Spleen (tissue), 11 donors: ENCODE results near the gene FBXL17. TPM values are rescaled to one million over a fixed set of nuclear protein-coding genes. Genes with fewer than 3 reads are reported as not detected.

Source experiments
- DNase-seq: peaks from one replicate; pipeline ENCODE4 v3.0.0-alpha.2; 2020
- H3K27ac ChIP-seq, 8 donors: fragments of 200-600 bp; sonication (generic) in 7 of 8; 1 replicate in 4 of 8; 2 replicates in 4 of 8; pipeline versions ENCODE4 v1.5.0 to v1.8.0; 2016 to 2021; ENCODE audit warnings: inconsistent platforms in 4 of 8, mild to moderate bottlenecking in 4 of 8, moderate library complexity in 1 of 8
- H3K27me3 ChIP-seq, 7 donors: fragments of 200-600 bp; sonication (generic) in 6 of 7; replicated peaks in 1 of 7; 1 replicate in 4 of 7; 2 replicates in 3 of 7; pipeline versions ENCODE4 v1.5.0 to v1.8.0; 2016 to 2021; ENCODE audit warnings: inconsistent platforms in 3 of 7, mild to moderate bottlenecking in 1 of 7
- H3K36me3 ChIP-seq, 6 donors: fragments of 200-600 bp; sonication (generic) in 5 of 6; 1 replicate in 4 of 6; 2 replicates in 2 of 6; pipeline versions ENCODE4 v1.5.0 to v1.8.0; 2016 to 2021; ENCODE audit warnings: inconsistent platforms in 2 of 6
- H3K4me1 ChIP-seq, 6 donors: fragments of 200-600 bp; sonication (generic) in 5 of 6; 1 replicate in 3 of 6; 2 replicates in 3 of 6; pipeline versions ENCODE4 v1.5.0 to v1.8.0; 2016 to 2021; ENCODE audit warnings: inconsistent platforms in 3 of 6
- H3K4me3 ChIP-seq, 8 donors: fragments of 200-600 bp; sonication (generic) in 7 of 8; 1 replicate in 4 of 8; 2 replicates in 4 of 8; pipeline versions ENCODE4 v1.5.0 to v1.8.0; 2016 to 2021; ENCODE audit warnings: inconsistent platforms in 4 of 8, mild to moderate bottlenecking in 4 of 8, moderate library complexity in 2 of 8
- H3K9me3 ChIP-seq, 8 donors: fragments of 200-600 bp; sonication (generic) in 7 of 8; 1 replicate in 4 of 8; 2 replicates in 4 of 8; pipeline versions ENCODE4 v1.5.0 to v1.8.0; 2016 to 2021; ENCODE audit warnings: inconsistent platforms in 4 of 8
- POLR2A ChIP-seq, 3 donors: fragments of 450-650 bp; IDR thresholded peaks; one replicate each; pipeline ENCODE4 v1.5.1; 2017; ENCODE audit warnings: antibody characterized with exemption in 3 of 3, mild to moderate bottlenecking in 1 of 3
- POLR2AphosphoS5 ChIP-seq, 3 donors: sonication (generic); formaldehyde crosslinking; IDR thresholded peaks; one replicate each; pipeline ENCODE4 v1.5.1; 2017; ENCODE audit warnings: antibody characterized with exemption in 3 of 3
- WGBS, 5 donors: extraction: QIAGEN DNeasy Blood & Tissue Kit in 3 of 5; methylation state at CpG; one replicate each; pipeline versions ENCODE4 v1.1.5 to v1.1.7; 2013 to 2018; 5-methylcytosine and 5-hydroxymethylcytosine counted together
- intact Hi-C: fragments of 100-400 bp; cut with DNase I; formaldehyde crosslinking; loops from one replicate; pipeline ENCODE4 v1.15.0; 2023; ENCODE audit warnings: low total_unique reads
- polyA plus RNA-seq, 3 donors: library from polyadenylated mRNA; stranded (reverse); fragments of 200-250 nt; gene quantifications; one replicate each; pipeline ENCODE4 v1.2.1, GENCODE V29; 2013
- total RNA-seq, 7 donors: library from RNA; depleted of rRNA in 3 of 7; stranded (reverse); fragments of >200 nt in 3 of 7; fragmentation: NEBNext Ultra II Directional in 4 of 7; extraction: Animal tissue kit (Norgen Biotek cat#: 25700) in 4 of 7; gene quantifications; one replicate each; pipeline versions ENCODE4 v1.1.0 to v1.2.1, GENCODE V29; 2016 to 2021
- TF ChIP-seq, protein P1 (sequence below), 11 experiments: fragments of 200-600 bp in 7 of 11; fragments of 450-650 bp in 4 of 11; sonication (generic) in 4 of 11; IDR thresholded peaks in 8 of 11; conservative IDR thresholded peaks in 3 of 11; 1 replicate in 7 of 11; 2 replicates in 4 of 11; pipeline versions ENCODE4 v1.4.0 to v1.8.0; 2016 to 2021; ENCODE audit warnings: antibody characterized with exemption in 11 of 11, inconsistent platforms in 4 of 11, mild to moderate bottlenecking in 1 of 11
- donor health status: healthy with polysubstance abuse.
- donor health status: DM: no; HTN: no; CAD: no; lungs with moderate emphysema.
- donor health status: DM: no; HTN: no; CAD: no.
- donor health status: Bipolar disorder and iron deficiency.
- donor health status: healthy.
- donor health status: DM: no; HTN: no; CAD: no.
- donor health status: DM: yes; HTN: yes; CAD: no.

FBXL17 gene
- total and polyA plus RNA-seq, 10 donors, result 5.1 to 39.9 (median 21.8) TPM

DNA sequence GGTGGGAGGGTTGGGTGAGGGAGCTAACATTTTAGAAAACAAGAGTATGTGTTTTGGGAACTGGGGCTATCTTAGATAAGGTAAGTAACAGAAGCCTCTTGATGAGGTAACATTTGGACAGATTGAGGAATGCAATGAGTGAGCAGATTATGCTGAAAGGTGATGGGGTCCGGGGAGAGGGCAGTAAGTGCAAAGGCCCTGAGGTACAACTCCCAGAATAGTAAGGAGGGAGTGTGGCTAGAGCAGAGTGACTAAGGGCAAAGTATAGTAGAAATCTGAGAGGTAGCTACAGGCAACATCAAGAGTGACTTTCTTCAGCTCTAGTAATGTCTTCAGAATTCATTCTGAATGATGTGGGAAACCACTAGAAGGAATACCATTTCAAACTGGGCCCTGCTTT is 38.9 kb upstream of the FBXL17 start:
- no peak for DNase-seq
- no peak overlapping the region for H3K27ac ChIP-seq
- H3K9me3 ChIP-seq, result peaks cover 0 to 17% (median 1%) of the 10 kb centered on the region in 8 donors
- no peak overlapping the region for H3K4me3 ChIP-seq
- no peaks in the 10 kb centered on the region for H3K36me3 ChIP-seq
- peaks cover 0 to 7% (median 0%) of the 10 kb centered on the region in 7 donors for H3K27me3 ChIP-seq
- TF ChIP-seq, protein P1, sequence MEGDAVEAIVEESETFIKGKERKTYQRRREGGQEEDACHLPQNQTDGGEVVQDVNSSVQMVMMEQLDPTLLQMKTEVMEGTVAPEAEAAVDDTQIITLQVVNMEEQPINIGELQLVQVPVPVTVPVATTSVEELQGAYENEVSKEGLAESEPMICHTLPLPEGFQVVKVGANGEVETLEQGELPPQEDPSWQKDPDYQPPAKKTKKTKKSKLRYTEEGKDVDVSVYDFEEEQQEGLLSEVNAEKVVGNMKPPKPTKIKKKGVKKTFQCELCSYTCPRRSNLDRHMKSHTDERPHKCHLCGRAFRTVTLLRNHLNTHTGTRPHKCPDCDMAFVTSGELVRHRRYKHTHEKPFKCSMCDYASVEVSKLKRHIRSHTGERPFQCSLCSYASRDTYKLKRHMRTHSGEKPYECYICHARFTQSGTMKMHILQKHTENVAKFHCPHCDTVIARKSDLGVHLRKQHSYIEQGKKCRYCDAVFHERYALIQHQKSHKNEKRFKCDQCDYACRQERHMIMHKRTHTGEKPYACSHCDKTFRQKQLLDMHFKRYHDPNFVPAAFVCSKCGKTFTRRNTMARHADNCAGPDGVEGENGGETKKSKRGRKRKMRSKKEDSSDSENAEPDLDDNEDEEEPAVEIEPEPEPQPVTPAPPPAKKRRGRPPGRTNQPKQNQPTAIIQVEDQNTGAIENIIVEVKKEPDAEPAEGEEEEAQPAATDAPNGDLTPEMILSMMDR (IDR thresholded peaks at IDR 0.05 in 8 of 11, conservative IDR thresholded peaks at IDR 0.05 in 3 of 11), result no peak
- TF ChIP-seq POLR2A (IDR thresholded peaks at IDR 0.05), result no peak
- TF ChIP-seq POLR2AphosphoS5 (IDR thresholded peaks at IDR 0.05), result no peak
- no peaks in the 10 kb centered on the region for H3K4me1 ChIP-seq
- intact Hi-C loops, result no loop called here
- 92 to 100% (median 96%) methylated on average over 1 of the region's 1 CpG for WGBS, 5 donors

DNA sequence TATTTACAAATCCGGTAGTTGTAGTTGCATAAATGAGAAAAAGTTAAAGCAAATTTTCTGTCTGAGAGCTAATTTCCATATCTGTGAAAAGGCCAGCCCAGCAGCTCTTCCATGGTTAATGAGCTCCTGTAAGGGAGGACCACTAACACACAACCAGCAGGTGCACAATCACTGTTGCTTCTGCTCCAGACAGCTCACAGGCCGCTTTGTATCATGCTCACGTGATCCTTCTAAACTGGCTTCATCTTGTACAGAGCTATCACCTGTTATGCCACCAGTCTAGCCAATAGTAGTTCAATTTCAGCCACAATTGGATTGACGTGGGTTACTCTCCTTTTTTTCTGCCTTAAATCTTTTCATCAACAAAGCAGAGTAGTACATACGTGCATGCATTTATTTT is 38.3 kb upstream of the FBXL17 start:
- no peaks in the 10 kb centered on the region for H3K36me3 ChIP-seq
- peaks cover 0 to 17% (median 1%) of the 10 kb centered on the region in 8 donors for H3K9me3 ChIP-seq
- H3K4me3 ChIP-seq, result no peak overlapping the region
- TF ChIP-seq POLR2AphosphoS5 (IDR thresholded peaks at IDR 0.05), result no peak
- TF ChIP-seq, protein P1 (IDR thresholded peaks at IDR 0.05 in 8 of 11, conservative IDR thresholded peaks at IDR 0.05 in 3 of 11), result no peak
- no peak for TF ChIP-seq POLR2A (IDR thresholded peaks at IDR 0.05)
- WGBS, 5 donors, result 86 to 90% (median 86%) methylated on average over 5 of the region's 5 CpGs
- no peaks in the 10 kb centered on the region for H3K4me1 ChIP-seq
- intact Hi-C loops, result no loop called here
- H3K27ac ChIP-seq, result no peak overlapping the region
- DNase-seq, result no peak
- H3K27me3 ChIP-seq, result peaks cover 0 to 7% (median 0%) of the 10 kb centered on the region in 7 donors

DNA sequence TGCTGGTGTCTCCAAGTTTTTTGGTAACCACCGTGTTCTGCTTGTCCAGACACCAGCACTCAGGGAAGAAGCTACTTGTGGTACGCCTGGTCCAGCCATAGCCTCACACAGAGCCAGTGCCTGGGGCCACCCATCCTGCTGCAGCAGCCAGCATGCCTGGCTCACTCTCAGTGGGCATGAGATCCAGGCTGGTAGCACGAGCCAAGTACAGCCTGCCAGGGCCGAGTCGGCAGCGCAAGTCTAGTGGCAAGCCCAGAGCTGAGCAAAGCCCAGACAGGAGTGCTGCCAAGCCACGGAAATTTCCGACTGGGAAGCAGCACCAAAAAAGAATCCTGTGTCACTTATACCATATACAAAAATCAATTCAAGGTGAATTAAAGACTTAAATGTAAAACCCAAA is 36.3 kb upstream of the FBXL17 start:
- intact Hi-C loops, result no loop called here
- WGBS, 5 donors, result 78 to 95% (median 88%) methylated on average over 8 of the region's 8 CpGs
- peaks cover 0 to 7% (median 0%) of the 10 kb centered on the region in 7 donors for H3K27me3 ChIP-seq

DNA sequence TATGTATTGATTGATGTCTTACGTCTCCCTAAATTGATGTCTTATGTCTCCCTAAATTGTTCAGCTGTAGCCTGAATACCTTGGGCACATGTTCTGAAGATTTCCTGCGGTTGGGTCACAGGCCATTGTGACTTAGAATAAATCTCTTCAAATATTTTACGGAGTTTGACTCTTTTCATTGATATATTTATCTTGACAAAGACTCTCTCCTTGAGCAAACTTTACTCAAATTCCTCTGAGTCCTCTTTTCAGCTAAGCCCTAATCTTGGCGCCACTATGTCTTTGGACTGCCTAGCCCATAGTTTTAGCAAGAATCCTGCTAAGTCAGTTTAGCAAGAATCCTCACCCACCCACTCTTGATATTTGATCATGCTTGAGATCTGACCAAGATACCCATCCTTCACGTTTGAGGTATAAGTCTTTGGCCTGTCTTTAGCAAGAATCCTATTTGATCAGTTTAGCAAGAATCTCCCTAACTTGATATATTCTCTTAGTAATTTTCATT is 35.3 kb upstream of the FBXL17 start:
- no peak for TF ChIP-seq POLR2A (IDR thresholded peaks at IDR 0.05)
- Histone ChIP-seq H3K36me3 (no peaks in the 10 kb centered on the region), H3K27me3 (peaks cover 0 to 7% (median 0%) of the 10 kb centered on the region in 7 donors), H3K4me3 (no peak overlapping the region), H3K27ac (no peak overlapping the region), H3K4me1 (no peaks in the 10 kb centered on the region), H3K9me3 (peaks cover 0 to 3% (median 0%) of the 10 kb centered on the region in 8 donors)
- 86 to 93% (median 88%) methylated on average over 5 of the region's 5 CpGs for WGBS, 5 donors
- no peak for DNase-seq
- intact Hi-C loops, result no loop called here

More for the DNA sequence above, 36.3 kb upstream of the FBXL17 start:
- Histone ChIP-seq H3K4me1 (no peaks in the 10 kb centered on the region), H3K27ac (no peak overlapping the region), H3K4me3 (no peak overlapping the region), H3K9me3 (peaks cover 0 to 6% (median 0%) of the 10 kb centered on the region in 8 donors), H3K36me3 (no peaks in the 10 kb centered on the region)
- no peak for DNase-seq
- TF ChIP-seq, protein P1 (IDR thresholded peaks at IDR 0.05 in 8 of 11, conservative IDR thresholded peaks at IDR 0.05 in 3 of 11), result no peak
- no peak for TF ChIP-seq POLR2AphosphoS5 (IDR thresholded peaks at IDR 0.05)
- TF ChIP-seq POLR2A (IDR thresholded peaks at IDR 0.05), result no peak
